Stimulated activated CD8-positive, alpha-beta memory T cell treated with anti-CD3 and anti-CD28 coated beads, Interleukin-4, amount 100 ng/mL, for 24 hours (primary cell): ENCODE results near the gene ROCK1.
"Not testable (repeated sequence)": the region's sequence is repeated elsewhere in the genome, so short reads cannot be mapped to it uniquely, and the experiment has no call there.

Source experiments
- DNase-seq: peaks from one replicate; pipeline ENCODE4 v3.0.0-alpha.2; 2020; ENCODE audit warnings: low read depth

Gene ROCK1

GRCh38 chr18:21111346-21112139, at the start of gene ROCK1:
ROCK1 (minus strand) TSS chr18:21111813; CDS start chr18:21110910, 903 bp downstream.
- peak; percentile 99 for DNase-seq

- no peak for DNase-seq
These were observed 43.8 kb upstream of the ROCK1 start for GRCh38 chr18:21155443-21155842.

- no peak for DNase-seq
These were observed 34.4 kb upstream of the ROCK1 start for GRCh38 chr18:21146016-21146415.

GRCh38 chr18:21145371-21145770, 33.8 kb upstream of the ROCK1 start:
- DNase-seq, result no peak

- no peak for DNase-seq
These were observed 30.2 kb upstream of the ROCK1 start for GRCh38 chr18:21141668-21142422.

- not testable (repeated sequence) for DNase-seq
These were observed 26.3 kb upstream of the ROCK1 start for GRCh38 chr18:21137719-21138488.

- no peak for DNase-seq
These were observed 23.3 kb upstream of the ROCK1 start for GRCh38 chr18:21134895-21135294.

- DNase-seq, result no peak
These were observed 20.8 kb upstream of the ROCK1 start for GRCh38 chr18:21132398-21132918.

GRCh38 chr18:21131698-21132227, 20.1 kb upstream of the ROCK1 start:
- DNase-seq, result no peak

- no peak for DNase-seq
These were observed 18.1 kb upstream of the ROCK1 start for GRCh38 chr18:21129566-21130216.

GRCh38 chr18:21123290-21123926, 11.8 kb upstream of the ROCK1 start:
- no peak for DNase-seq

GRCh38 chr18:21118806-21119205, 7.2 kb upstream of the ROCK1 start:
- no peak for DNase-seq

GRCh38 chr18:21117409-21118131, 6.0 kb upstream of the ROCK1 start:
- DNase-seq, result no peak

- no peak for DNase-seq
These were observed 4.2 kb upstream of the ROCK1 start for GRCh38 chr18:21115519-21116411.

GRCh38 chr18:21112543-21113105, 1.0 kb upstream of the ROCK1 start:
- DNase-seq, result no peak

GRCh38 chr18:21112140-21112473, 494 bp upstream of the ROCK1 start:
- DNase-seq, result peak; percentile 35

GRCh38 chr18:21110713-21111345, 784 bp downstream of the ROCK1 start:
- DNase-seq, result peak; percentile 46

GRCh38 chr18:21109936-21110712, 1.5 kb downstream of the ROCK1 start:
- no peak for DNase-seq
